BLaER1 treated with 17β-estradiol and CSF1 and Interleukin-3, amounts not matched to agents 10 nM and 100 nM (cell line): ENCODE results near the gene SELENBP1.
"Not testable (repeated sequence)": the region's sequence is repeated elsewhere in the genome, so short reads cannot be mapped to it uniquely, and the experiment has no call there.

ENCODE experiments used
- H3K27ac ChIP-seq, 11 experiments: shearing (Covaris generic); formaldehyde crosslinking; 2 replicates each; pipeline ENCODE4 v1.8.1; 2022
- H3K27me3 ChIP-seq, 11 experiments: shearing (Covaris generic); formaldehyde crosslinking; 2 replicates each; pipeline ENCODE4 v1.8.1; 2022
- H3K36me3 ChIP-seq, 11 experiments: shearing (Covaris generic); formaldehyde crosslinking; 2 replicates each; pipeline ENCODE4 v1.8.1; 2022
- H3K4me1 ChIP-seq, 10 experiments: shearing (Covaris generic); formaldehyde crosslinking; 2 replicates each; pipeline ENCODE4 v1.8.1; 2022
- H3K4me2 ChIP-seq, 11 experiments: shearing (Covaris generic); formaldehyde crosslinking; 2 replicates each; pipeline ENCODE4 v1.8.1; 2022
- H3K4me3 ChIP-seq, 10 experiments: shearing (Covaris generic); formaldehyde crosslinking; 2 replicates each; pipeline ENCODE4 v1.8.1; 2022
- H3K9ac ChIP-seq, 11 experiments: shearing (Covaris generic); formaldehyde crosslinking; 2 replicates each; pipeline ENCODE4 v1.8.1; 2022
- H3K9me3 ChIP-seq, 11 experiments: shearing (Covaris generic); formaldehyde crosslinking; replicated peaks in 1 of 11; 2 replicates each; pipeline ENCODE4 v1.8.1; 2022
- H4K20me1 ChIP-seq, 11 experiments: shearing (Covaris generic); formaldehyde crosslinking; 2 replicates each; pipeline ENCODE4 v1.8.1; 2022
- Cebpa-rat ChIP-seq, 11 experiments: shearing (Covaris generic); IDR thresholded peaks; 2 replicates each; pipeline ENCODE4 v1.8.1; 2022

SELENBP1 gene

DNA sequence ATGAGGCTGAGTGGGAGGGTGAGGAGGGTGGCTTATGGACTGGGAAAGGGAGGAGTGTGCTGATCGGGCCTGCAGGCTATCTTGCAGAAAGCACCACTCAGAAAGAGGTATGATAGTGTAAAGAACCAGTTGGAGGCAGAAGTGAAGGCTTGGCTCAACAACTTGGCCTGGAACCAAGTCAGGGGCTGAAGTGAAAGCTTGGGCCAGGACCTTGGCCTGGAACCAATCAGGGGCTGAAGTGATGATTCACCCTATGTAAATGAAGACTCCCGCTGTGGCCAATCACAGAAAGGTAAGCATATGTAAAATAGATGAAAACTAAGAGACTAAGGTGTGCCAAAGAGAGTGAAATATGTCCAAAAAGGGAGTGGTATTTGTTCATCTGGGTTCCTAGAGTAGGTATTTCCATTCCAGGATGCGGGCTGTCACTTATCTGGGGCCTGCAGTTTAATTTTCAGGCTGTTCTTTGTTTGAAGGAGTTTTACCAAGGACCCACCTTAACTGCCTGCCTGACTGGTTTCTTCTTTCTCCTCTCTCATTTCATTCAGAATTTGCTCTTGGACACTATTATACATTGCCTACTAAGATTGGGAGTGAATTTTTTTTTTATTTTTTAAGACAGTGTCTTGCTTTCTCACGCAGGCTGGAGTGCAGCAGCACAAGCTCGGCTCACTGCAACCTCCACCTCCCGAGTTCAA lies 20.3 kb downstream of the SELENBP1 start:
- no peak for TF ChIP-seq Cebpa-rat (IDR thresholded peaks at IDR 0.05)
- peaks cover 24 to 46% (median 43%) of the 10 kb centered on the region in 11 experiments for H3K9me3 ChIP-seq
- no peak overlapping the region for H3K9ac ChIP-seq

DNA sequence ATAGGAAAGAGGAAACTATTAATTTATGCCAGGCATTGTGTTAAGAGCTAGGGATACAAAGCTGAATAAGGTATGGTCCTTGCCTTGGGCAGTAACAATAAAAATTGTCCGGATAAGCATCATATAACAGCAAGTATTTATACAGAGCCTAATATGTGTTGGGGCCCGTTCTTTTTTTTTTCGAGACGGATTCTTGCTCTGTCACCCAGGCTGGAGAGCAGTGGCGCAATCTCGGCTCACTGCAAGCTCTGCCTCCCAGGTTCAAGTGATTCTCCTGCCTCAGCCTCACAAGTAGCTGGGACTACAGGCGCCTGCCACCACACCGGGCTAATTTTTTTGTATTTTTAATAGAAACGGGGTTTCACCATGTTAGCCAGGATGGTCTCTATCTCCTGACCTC lies 22.2 kb downstream of the SELENBP1 start:
- H4K20me1 ChIP-seq, H3K27me3 ChIP-seq, H3K4me2 ChIP-seq, H3K9ac ChIP-seq, H3K27ac ChIP-seq, H3K4me3 ChIP-seq: not testable (repeated sequence)
- Histone ChIP-seq H3K9me3 (peaks cover 24 to 46% (median 43%) of the 10 kb centered on the region in 11 experiments), H3K4me1 (peaks cover 17 to 23% (median 21%) of the 10 kb centered on the region in 10 experiments), H3K36me3 (peaks cover 0 to 16% (median 5%) of the 10 kb centered on the region in 11 experiments; a peak in 9 of 22 replicates)

More for the DNA sequence above, 20.3 kb downstream of the SELENBP1 start:
- no peaks in the 10 kb centered on the region for H4K20me1 ChIP-seq
- H3K27ac ChIP-seq = no peak overlapping the region
- no peak overlapping the region for H3K4me2 ChIP-seq
- no peak overlapping the region for H3K4me3 ChIP-seq
- H3K4me1 ChIP-seq = peaks cover 7 to 26% (median 19%) of the 10 kb centered on the region in 10 experiments
- no peaks in the 10 kb centered on the region for H3K27me3 ChIP-seq
- peaks cover 0 to 16% (median 0%) of the 10 kb centered on the region in 11 experiments; a peak in 4 of 22 replicates for H3K36me3 ChIP-seq

- peak overlapping the region; percentile 72 to 97 (median 77) for H3K4me2 ChIP-seq
- H3K36me3 ChIP-seq = peaks cover 22 to 41% (median 30%) of the 10 kb centered on the region in 11 experiments
- peak overlapping the region; percentile 44 to 96 (median 89); a peak in 21 of 22 replicates for H3K9ac ChIP-seq
- peak overlapping the region; percentile 89 to 99 (median 95); a peak in 21 of 22 replicates for H3K27ac ChIP-seq
- H3K9me3 ChIP-seq = peaks cover 24 to 41% (median 39%) of the 10 kb centered on the region in 11 experiments
- no peak for TF ChIP-seq Cebpa-rat (IDR thresholded peaks at IDR 0.05)
- H3K27me3 ChIP-seq = no peaks in the 10 kb centered on the region
- peak overlapping the region; percentile 50 to 71 (median 66) for H3K4me3 ChIP-seq
- no peaks in the 10 kb centered on the region; a peak in 2 of 22 replicates for H4K20me1 ChIP-seq
- H3K4me1 ChIP-seq = peaks cover 43 to 49% (median 47%) of the 10 kb centered on the region in 10 experiments
Measured at GRCh38 chr1:151347523-151348246, 24.8 kb downstream of the SELENBP1 start.

DNA sequence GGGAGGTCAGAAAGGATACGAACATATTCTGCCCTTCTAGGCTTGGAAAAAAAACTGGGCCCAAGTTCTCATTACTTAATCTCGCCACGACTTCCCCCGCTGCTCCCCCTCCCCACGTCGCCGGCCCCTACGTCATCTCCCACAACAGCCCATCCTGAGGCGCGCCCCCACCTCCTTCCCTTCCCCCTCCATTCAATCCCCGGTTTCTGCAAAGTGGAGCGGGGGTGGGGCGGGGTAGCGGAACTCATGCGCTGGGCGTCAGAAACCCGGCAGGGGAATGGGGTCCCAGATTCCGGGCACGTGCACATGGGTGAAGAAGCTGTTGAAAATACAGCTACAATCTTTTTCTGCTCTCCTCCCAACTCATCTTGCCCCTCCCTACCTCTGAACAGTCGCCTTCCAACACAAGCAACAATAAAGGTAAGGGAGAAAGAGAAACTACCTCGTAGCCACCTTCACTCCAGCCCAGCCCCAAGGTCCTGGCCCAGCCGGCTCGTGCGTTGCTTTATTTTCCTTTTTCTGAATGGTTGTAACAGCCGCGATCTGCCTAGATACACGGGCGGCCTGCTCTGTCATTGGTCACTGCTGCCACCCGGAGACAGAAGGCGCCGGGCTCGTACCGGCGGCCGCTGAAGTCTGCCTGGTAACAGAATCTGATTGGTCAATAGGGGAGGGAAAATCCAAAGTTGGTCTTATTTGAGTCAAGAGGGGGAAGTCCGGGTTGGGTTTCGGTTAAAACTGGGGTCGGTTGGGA lies 25.6 kb downstream of the SELENBP1 start, which contains the start of gene RFX5:
RFX5 (minus strand) TSS at position 484 of the 754 bp plus-strand sequence. CDS start 932 bp downstream, outside the sequence.
- Histone ChIP-seq H3K4me2 (peak within 1 kb of the TSS; percentile 82 to 99 (median 97)), H3K4me1 (peaks cover 51 to 56% (median 54%) of the 10 kb centered on the region in 10 experiments), H3K9me3 (peaks cover 17 to 34% (median 31%) of the 10 kb centered on the region in 11 experiments), H3K27ac (peak within 1 kb of the TSS; percentile 89 to 99 (median 95)), H3K4me3 (peak within 1 kb of the TSS; percentile 65 to 79 (median 68)), H3K9ac (peak within 1 kb of the TSS; percentile 82 to 96 (median 89)), H4K20me1 (no peaks in the 10 kb centered on the region; a peak in 3 of 22 replicates), H3K36me3 (peaks cover 28 to 45% (median 36%) of the 10 kb centered on the region in 11 experiments), H3K27me3 (no peaks in the 10 kb centered on the region)
- no peak for TF ChIP-seq Cebpa-rat (IDR thresholded peaks at IDR 0.05)

- TF ChIP-seq Cebpa-rat (IDR thresholded peaks at IDR 0.05) = no peak
Measured at GRCh38 chr1:151346082-151346768, 26.3 kb downstream of the SELENBP1 start.

GRCh38 chr1:151344291-151344690 lies 28.2 kb downstream of the SELENBP1 start:
- TF ChIP-seq Cebpa-rat (IDR thresholded peaks at IDR 0.05) = no peak
- Histone ChIP-seq H3K9ac (peak overlapping the region in 7 of 11 experiments; percentile 5 to 60 (median 17); a peak in 8 of 22 replicates), H3K4me3 (peak overlapping the region in 6 of 10 experiments; percentile 17 to 79 (median 69); a peak in 11 of 20 replicates), H3K36me3 (peaks cover 28 to 53% (median 36%) of the 10 kb centered on the region in 11 experiments), H3K4me1 (peaks cover 64 to 78% (median 72%) of the 10 kb centered on the region in 10 experiments), H3K9me3 (peaks cover 0 to 7% (median 5%) of the 10 kb centered on the region in 11 experiments; a peak in 12 of 22 replicates), H4K20me1 (no peaks in the 10 kb centered on the region; a peak in 4 of 22 replicates), H3K27me3 (no peaks in the 10 kb centered on the region), H3K4me2 (peak overlapping the region; percentile 72 to 99 (median 97)), H3K27ac (peak overlapping the region in 8 of 11 experiments; percentile 0 to 72 (median 50); a peak in 12 of 22 replicates)

More at GRCh38 chr1:151346082-151346768, 26.3 kb downstream of the SELENBP1 start:
- H3K4me1 ChIP-seq = peaks cover 58 to 64% (median 61%) of the 10 kb centered on the region in 10 experiments
- no peaks in the 10 kb centered on the region; a peak in 4 of 22 replicates for H4K20me1 ChIP-seq
- peak overlapping the region; percentile 82 to 96 (median 89) for H3K9ac ChIP-seq
- H3K9me3 ChIP-seq = peaks cover 10 to 27% (median 24%) of the 10 kb centered on the region in 11 experiments
- H3K27me3 ChIP-seq = no peaks in the 10 kb centered on the region
- H3K4me2 ChIP-seq = peak overlapping the region; percentile 82 to 99 (median 97)
- H3K4me3 ChIP-seq = peak overlapping the region; percentile 65 to 79 (median 68)
- peaks cover 28 to 44% (median 39%) of the 10 kb centered on the region in 11 experiments for H3K36me3 ChIP-seq
- peak overlapping the region; percentile 89 to 99 (median 95) for H3K27ac ChIP-seq

DNA sequence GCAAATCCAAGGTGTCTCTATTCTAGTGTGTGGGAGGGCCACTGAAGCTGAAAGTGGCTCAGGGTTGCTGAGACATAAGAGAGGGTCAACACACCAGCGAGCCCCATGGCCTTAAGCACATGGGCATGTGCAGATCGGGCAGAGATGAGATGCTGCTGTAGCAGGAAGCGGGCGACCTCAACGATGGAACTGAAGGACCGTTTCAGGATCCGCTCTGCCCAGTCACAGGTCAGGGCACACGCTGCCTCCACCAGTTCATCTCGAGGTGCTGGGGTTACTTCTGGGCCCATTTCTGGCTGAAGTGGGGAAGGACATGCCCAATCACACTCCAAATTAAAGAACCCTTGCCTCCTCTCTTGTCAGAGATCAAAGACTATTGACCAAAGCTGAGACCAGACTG lies 28.9 kb downstream of the SELENBP1 start:
- Histone ChIP-seq H3K4me1 (peaks cover 64 to 76% (median 71%) of the 10 kb centered on the region in 10 experiments), H3K36me3 (peaks cover 28 to 53% (median 36%) of the 10 kb centered on the region in 11 experiments), H3K4me3 (peak overlapping the region in 2 of 10 experiments; percentile 66 to 68; a peak in 2 of 20 replicates), H4K20me1 (no peaks in the 10 kb centered on the region; a peak in 4 of 22 replicates), H3K27ac (peak overlapping the region in 9 of 11 experiments; percentile 0 to 72 (median 53); a peak in 13 of 22 replicates), H3K27me3 (no peaks in the 10 kb centered on the region), H3K4me2 (peak overlapping the region in 9 of 11 experiments; percentile 82 to 99 (median 97); a peak in 18 of 22 replicates), H3K9ac (peak overlapping the region in 6 of 11 experiments; percentile 6 to 60 (median 32); a peak in 5 of 22 replicates), H3K9me3 (peaks cover 0 to under 1% (median 0%) of the 10 kb centered on the region in 11 experiments; a peak in 1 of 22 replicates)
- TF ChIP-seq Cebpa-rat (IDR thresholded peaks at IDR 0.05) = no peak
